HG03097 (cell line): ENCODE measurements around the gene TMEM169.
"Not testable (repeated sequence)": the region's sequence is repeated elsewhere in the genome, so short reads cannot be mapped to it uniquely, and the experiment has no call there.

Experiments
- ATAC-seq: cut with Tn5 transposase; IDR thresholded peaks from one replicate; pipeline ENCODE4 v1.9.1; 2021; ENCODE audit not compliant: unreplicated experiment, low FRiP score

Gene TMEM169

GRCh38 chr2:216071111-216071851 lies 10.4 kb upstream of the TMEM169 start:
- ATAC-seq, result no peak

DNA sequence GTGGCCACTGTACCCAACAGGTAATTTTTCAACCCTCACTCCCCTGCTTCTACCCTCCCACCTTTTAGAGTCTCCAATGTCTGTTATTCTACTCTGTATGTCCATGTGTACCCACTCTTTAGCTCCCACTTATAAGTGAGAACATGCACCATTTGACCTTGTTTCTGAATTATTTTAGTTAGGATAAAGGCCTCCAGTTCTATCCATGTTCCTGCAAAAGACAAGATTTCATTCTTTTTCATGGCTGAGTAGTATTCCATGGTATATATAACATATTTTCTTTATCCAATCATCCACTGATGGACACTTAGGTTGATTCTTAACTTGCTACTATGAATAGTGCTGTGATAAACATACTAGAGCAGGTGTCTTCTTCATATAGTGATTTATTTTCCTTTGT lies 9.2 kb upstream of the TMEM169 start:
- ATAC-seq, result no peak

- ATAC-seq, result no peak
Observed at GRCh38 chr2:216073773-216074172, 7.9 kb upstream of the TMEM169 start.

DNA sequence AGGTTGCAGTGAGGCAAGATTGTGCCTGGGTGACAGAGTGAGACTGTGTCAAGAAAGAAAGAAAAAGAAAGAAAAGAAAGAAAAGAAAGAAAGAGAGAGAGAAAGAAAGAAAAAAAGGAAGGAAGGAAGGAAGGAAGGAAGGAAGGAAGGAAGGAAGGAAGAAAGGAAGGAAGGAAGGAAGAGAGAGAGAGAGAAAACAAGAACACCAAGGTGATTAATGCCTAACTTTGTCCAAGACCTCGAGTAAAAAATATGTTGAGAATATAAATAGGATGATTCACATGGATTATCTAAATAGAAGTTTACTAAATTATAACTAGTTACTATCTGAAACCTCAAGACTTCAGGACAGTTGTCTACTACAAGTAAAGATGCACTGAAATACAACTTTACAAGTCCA lies 7.3 kb upstream of the TMEM169 start:
- no peak for ATAC-seq

DNA sequence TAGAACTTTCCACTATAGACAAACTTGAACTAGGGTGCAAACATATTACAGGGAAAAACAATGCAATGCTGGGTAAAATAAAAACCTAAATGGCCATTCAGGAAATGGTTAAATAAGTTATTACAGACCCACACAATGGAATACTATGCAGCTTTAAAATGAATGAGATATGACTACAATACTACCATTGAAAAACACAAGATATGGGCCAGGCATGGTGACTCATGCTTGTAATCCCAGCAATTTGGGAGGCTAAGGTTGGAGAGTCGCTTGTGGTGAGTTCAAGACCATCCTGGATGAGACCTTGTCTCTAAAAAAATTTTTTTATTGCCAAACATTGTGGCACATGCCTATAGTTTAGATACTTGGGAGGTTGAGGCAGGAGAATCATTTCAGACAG lies 6.9 kb upstream of the TMEM169 start:
- no peak for ATAC-seq

DNA sequence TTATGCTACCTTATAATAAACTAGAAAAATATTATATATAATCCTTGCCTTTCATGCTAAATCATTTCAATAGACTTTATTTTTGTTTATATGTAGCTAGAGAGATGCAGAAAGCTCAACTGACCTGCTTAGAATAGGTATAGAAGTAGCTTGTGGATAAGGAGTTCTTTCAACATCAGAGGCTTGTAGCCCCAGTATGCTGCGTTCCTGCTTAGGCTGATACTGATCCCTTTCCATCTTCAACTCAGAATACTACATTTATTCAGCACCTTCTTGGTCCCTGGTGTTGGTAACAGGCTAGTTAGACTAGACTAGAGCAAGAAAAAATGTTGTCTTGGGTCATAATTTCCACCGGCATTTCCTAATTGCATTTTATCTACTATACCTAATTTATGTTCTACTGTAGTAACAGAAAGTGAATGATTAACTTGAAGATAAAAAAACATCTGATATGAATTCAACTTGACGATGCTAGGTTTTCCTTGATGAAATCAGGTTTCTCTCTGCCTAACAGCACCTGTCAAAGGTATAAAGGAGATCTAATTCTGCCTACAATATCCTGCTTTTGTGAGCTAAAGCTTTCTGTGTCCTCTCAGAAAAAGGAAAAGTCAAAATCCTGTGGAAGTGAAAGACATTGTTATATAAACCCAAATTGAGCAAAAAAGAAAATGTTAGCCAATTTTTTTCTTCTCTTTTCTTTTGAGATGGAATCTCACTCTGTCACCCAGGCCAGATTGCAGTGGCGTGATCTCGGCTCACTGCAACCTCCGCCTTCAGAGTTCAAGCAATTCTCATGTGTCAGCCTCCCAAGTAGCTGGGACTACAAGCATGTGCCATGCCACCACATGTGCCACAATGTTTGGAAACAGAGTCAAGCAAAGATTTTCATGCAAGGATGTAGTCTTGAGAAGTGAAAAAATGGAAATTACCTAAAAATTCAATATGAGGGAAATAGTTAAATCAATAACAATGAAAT lies 5.9 kb upstream of the TMEM169 start:
- ATAC-seq, result no peak

- ATAC-seq, result no peak
Observed at GRCh38 chr2:216078776-216079175, 2.9 kb upstream of the TMEM169 start.

DNA sequence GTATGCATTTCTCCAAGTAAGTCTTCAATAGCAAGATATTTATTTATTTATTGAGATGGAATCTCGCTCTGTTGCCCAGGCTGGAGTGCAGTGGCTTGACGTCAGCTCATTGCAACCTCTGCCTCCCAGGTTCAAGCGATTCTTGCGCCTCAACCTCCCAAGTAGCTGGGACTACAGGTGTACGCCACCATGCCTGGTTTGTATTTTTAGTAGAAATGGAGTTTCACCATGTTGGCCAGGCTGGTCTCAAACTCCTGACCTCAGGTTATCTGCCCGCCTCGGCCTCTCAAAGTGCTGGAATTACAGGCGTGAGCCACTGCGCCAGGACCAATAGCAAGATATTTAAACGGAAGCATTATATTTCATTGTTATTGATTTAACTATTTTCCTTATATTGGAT lies 1.7 kb upstream of the TMEM169 start:
- ATAC-seq, result not testable (repeated sequence)

DNA sequence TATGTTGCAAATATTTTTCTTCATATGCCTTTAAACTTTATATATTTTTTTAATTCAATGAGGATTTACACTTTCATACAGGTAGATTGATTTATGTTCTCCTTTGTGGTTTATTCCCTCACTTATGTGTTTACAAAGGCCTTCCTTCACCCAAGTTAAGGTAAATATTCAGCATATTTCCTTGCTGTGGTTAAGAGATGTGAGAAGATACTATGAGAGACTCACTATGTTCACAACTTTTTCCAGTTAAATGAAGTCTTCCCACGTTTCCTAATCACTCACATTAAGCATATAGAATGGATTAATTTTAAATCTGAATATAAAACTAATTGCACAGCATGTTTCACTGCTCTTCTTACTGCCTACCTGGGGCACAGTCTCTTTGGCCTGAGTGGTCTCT lies 707 bp upstream of the TMEM169 start:
- no peak for ATAC-seq

GRCh38 chr2:216082117-216082711 lies 495 bp downstream of the TMEM169 start:
- peak; percentile 10 for ATAC-seq

DNA sequence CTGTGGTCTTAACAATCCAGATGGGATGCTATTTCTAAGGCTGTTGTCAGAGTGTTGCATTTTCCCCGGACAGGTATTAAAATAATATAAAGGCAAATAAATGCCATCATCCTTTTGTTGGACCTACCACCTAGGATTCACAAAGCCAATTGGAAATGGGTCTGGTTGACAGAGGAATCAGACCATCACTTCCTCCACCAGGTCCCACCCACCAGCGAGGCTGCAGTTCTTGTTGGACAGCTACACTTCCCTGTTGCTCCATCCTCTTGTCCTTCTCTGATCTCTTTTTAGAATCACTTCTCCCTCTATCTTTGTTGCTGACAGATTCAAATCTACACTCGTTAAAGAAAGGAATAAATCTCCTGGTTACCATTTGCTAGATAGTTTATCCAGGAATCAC lies 1.1 kb downstream of the TMEM169 start:
- ATAC-seq, result no peak

DNA sequence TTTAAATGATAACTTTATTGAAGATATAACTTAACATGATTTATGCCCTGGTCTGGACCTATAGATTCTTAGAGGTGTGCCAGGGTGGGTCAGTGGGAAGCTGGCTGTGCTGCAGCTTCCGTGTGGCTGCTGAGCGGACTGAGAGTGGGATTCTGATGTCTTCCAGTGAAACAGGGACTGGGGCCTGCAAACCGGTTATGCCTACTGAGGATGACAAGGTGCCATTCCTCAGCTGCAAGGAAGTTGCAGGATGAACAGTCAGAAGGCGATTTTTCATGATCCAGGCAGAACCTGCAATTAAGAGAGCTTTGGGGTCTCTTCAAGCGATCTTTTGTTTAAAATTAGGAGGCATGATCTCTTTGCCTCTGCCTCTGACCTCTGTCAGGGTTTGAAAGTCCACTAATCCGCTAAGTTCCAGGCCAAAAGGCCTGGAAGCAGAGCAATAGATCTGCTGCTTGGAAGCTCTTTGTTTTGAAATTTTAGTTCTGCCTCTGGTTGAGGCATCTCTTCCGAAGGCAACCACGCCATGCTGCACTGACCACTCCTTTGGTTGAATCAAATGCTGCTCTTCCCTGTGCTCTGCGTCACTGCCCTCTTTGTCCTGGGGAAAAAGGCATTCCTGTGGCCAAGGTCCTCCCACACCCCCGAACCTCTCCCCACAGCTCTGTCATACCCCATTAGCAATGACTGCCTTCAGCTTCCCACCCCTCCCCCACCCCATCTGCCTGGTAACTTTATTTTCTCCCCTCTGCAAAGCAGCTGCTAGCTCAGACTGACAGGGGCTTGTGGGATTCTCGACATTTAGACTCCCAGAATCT lies 2.0 kb downstream of the TMEM169 start:
- no peak for ATAC-seq

DNA sequence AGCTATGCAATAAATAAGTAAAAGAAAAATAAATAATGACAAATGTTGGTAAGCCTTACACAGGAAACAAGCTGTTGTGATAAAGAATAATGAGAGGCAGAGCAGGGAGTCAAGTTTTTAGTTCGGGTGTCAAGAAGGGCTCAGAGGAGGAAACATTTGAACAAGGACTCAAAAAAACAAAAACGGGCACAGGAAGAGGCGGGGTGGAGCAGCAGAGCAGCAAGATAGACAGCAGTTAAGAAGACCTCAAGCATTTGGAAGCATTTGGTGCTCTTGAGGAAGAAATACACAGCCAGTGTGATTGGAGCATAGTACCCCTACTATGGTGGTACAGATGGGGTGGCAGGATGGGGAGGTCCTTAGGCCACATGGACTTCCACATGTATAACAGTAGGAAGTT lies 2.8 kb downstream of the TMEM169 start:
- ATAC-seq, result no peak

- no peak for ATAC-seq
Observed at GRCh38 chr2:216086207-216086893, 4.6 kb downstream of the TMEM169 start.

- no peak for ATAC-seq
Observed at GRCh38 chr2:216090369-216090786, 8.7 kb downstream of the TMEM169 start.

DNA sequence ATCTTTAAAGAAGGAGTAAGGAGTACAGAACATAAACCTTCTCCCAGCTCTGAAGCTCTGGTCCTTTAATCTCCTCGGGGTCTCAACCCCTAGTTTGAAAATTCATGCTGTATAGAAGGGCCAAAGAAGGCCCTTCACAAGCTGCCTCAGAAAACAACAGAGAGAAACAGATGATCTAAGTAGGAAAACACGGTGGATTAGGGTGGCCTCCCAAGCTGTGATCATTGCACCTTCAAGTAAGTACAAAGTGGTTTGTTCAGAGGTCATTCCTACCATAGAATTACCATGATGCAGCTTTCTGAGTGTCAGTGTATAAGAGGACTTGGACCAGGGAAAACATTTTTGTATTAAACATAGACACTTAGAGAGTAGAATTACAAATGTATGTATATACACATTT lies 10.9 kb downstream of the TMEM169 start:
- no peak for ATAC-seq

- ATAC-seq, result no peak
Observed at GRCh38 chr2:216094701-216095100, 13.0 kb downstream of the TMEM169 start.

- no peak for ATAC-seq
Observed at GRCh38 chr2:216098421-216099334, 17.0 kb downstream of the TMEM169 start.

DNA sequence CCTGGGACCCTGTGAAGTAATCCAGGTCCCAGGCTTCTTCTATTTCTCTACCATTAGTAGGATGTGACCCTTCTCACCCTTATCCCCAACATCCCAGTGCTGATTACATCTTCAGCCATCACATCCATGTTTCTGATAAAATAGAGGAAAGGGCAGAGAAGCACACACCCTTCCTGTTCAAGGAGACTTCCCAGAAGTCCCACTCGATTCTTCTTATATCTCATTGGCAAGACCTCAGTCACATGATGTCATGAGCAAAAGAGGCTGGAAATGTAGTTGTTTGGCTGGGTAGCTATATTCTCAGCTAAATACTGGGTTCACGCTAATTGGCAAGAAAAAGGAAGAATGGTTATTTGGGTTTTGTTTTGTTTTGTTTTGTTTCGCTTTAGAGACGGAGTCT lies 19.4 kb downstream of the TMEM169 start:
- no peak for ATAC-seq
